Endothelial cell of umbilical vein (primary cell): Measurements from ENCODE around the gene L1CAM. TPM values are rescaled to one million over a fixed set of nuclear protein-coding genes. Genes with fewer than 3 reads are reported as not detected.

ENCODE experiments used
- BruUV-seq: library from RNA; stranded (reverse); fragments of 400-500 nt; replicated peaks from 2 replicates; lab custom pipeline; 2021; lab: Mats Ljungman, UMichigan
- CTCF ChIA-PET: fragments of 300-600, 350-600 bp; sonication (Branson Sonifier 250); formaldehyde crosslinking; loops from one replicate; lab custom pipeline; 2021; ENCODE audit warnings: antibody characterized with exemption, inconsistent platforms; lab: Charles Lee
- POLR2A ChIA-PET: fragments of 300-600, 350-600 bp; sonication (Branson Sonifier 250); formaldehyde crosslinking; loops from one replicate; lab custom pipeline; 2021; ENCODE audit warnings: antibody characterized with exemption, inconsistent platforms; lab: Charles Lee
- DNase-seq: peaks from one replicate; pipeline ENCODE4 v3.0.0-alpha.2; 2011; ENCODE audit warnings: low read depth, low spot score
- FAIRE-seq: peaks from 2 replicates; lab custom pipeline; 2011; peaks lifted over from hg19 to GRCh38; lab: Jason Lieb, UNC
- H2AFZ ChIP-seq: 2 replicates; pipeline ENCODE4 v1.6.0; 2012; ENCODE audit warnings: low read depth, low read length, control low read depth, inconsistent platforms
- H3K27ac ChIP-seq: 2 replicates; pipeline ENCODE4 v1.5.1; 2011; ENCODE audit warnings: low read depth, mild to moderate bottlenecking, control low read depth, low read length, moderate library complexity; ENCODE audit not compliant: insufficient read depth
- H3K27me3 ChIP-seq, 2 experiments: 2 replicates each; pipeline versions ENCODE4 v1.6.0 to v1.6.1; 2011; ENCODE audit warnings: low read length in 2 of 2, mixed read lengths in 1 of 2; ENCODE audit not compliant: control insufficient read depth in 2 of 2, insufficient read depth in 2 of 2
- H3K36me3 ChIP-seq, 2 experiments: 2 replicates in 1 of 2; 3 replicates in 1 of 2; pipeline ENCODE4 v1.5.1; 2011; ENCODE audit warnings: low read length in 2 of 2, mild to moderate bottlenecking in 1 of 2, moderate library complexity in 1 of 2; ENCODE audit not compliant: control insufficient read depth in 2 of 2, insufficient read depth in 2 of 2; ENCODE audit errors: extremely low read depth in 1 of 2
- H3K4me1 ChIP-seq: 3 replicates; pipeline ENCODE4 v1.5.1; 2011; ENCODE audit warnings: mild to moderate bottlenecking, low read length; ENCODE audit not compliant: control insufficient read depth, insufficient read depth; ENCODE audit errors: extremely low read depth
- H3K4me2 ChIP-seq: 2 replicates; pipeline ENCODE4 v1.6.1; 2011; ENCODE audit warnings: low read length, control low read depth, mixed read lengths; ENCODE audit not compliant: insufficient read depth
- H3K4me3 ChIP-seq, 3 experiments: fragments of 200-600 bp in 1 of 3; sonication (generic), shearing (Covaris generic) in 1 of 3; replicated peaks in 1 of 3; 2 replicates each; pipeline ENCODE4 v1.5.1; 2011 to 2016; ENCODE audit warnings: control low read depth in 3 of 3, low read length in 3 of 3, mild to moderate bottlenecking in 2 of 3, inconsistent platforms in 1 of 3, low read depth in 1 of 3, moderate library complexity in 1 of 3; ENCODE audit not compliant: insufficient read depth in 1 of 3
- H3K79me2 ChIP-seq: 2 replicates; pipeline ENCODE4 v1.6.0; 2012; ENCODE audit warnings: low read length, inconsistent platforms; ENCODE audit not compliant: control insufficient read depth, insufficient read depth
- H3K9ac ChIP-seq: replicated peaks from 2 replicates; pipeline ENCODE3; 2011; ENCODE audit warnings: low read length, control low read depth; ENCODE audit not compliant: insufficient read depth; ENCODE audit errors: extremely low read depth
- H3K9me1 ChIP-seq: replicated peaks from 3 replicates; pipeline ENCODE4 v1.6.0; 2011; ENCODE audit warnings: mild to moderate bottlenecking, low read length; ENCODE audit not compliant: control insufficient read depth, insufficient read depth; ENCODE audit errors: extremely low read depth
- H3K9me3 ChIP-seq: replicated peaks from 2 replicates; pipeline ENCODE4 v1.5.1; 2012; ENCODE audit warnings: low read length, inconsistent platforms; ENCODE audit not compliant: control insufficient read depth, insufficient read depth
- H4K20me1 ChIP-seq: replicated peaks from 2 replicates; pipeline ENCODE3; 2011; ENCODE audit warnings: mild to moderate bottlenecking, low read length; ENCODE audit not compliant: control insufficient read depth, insufficient read depth; ENCODE audit errors: extremely low read depth
- CTCF ChIP-seq, 2 donors: IDR thresholded peaks; 1 replicate in 1 of 2; 2 replicates in 1 of 2; pipeline ENCODE4 v1.5.1; 2011; ENCODE audit warnings: low read length in 2 of 2, mild to moderate bottlenecking in 2 of 2, moderate library complexity in 2 of 2, control low read depth in 1 of 2, inconsistent platforms in 1 of 2, low read depth in 1 of 2; ENCODE audit not compliant: insufficient read depth in 1 of 2; ENCODE audit errors: extremely low read depth in 1 of 2
- EZH2 ChIP-seq: IDR thresholded peaks from 2 replicates; pipeline ENCODE4 v1.6.1; 2012; ENCODE audit warnings: borderline replicate concordance, low read depth, mild to moderate bottlenecking, moderate library complexity, low read length, inconsistent platforms; ENCODE audit not compliant: severe bottlenecking
- GATA2 ChIP-seq: IDR thresholded peaks from 2 replicates; pipeline ENCODE4 v1.7.0; 2011; ENCODE audit warnings: low read depth, mild to moderate bottlenecking, moderate library complexity, mixed read lengths, low read length; ENCODE audit not compliant: insufficient read length, insufficient read depth
- MAX ChIP-seq: IDR thresholded peaks from 2 replicates; pipeline ENCODE4 v1.6.1; 2011; ENCODE audit not compliant: insufficient read depth, insufficient read length
- MYC ChIP-seq: IDR thresholded peaks from one replicate; pipeline ENCODE4 v1.6.1; 2011; ENCODE audit warnings: mild to moderate bottlenecking, low read depth, low read length
- POLR2A ChIP-seq: IDR thresholded peaks from 2 replicates; pipeline ENCODE4 v1.6.1; 2012; ENCODE audit warnings: low read depth, mild to moderate bottlenecking, control low read depth, low read length
- POLR2AphosphoS5 ChIP-seq: IDR thresholded peaks from 2 replicates; pipeline ENCODE4 v1.6.1; 2012; ENCODE audit warnings: low read depth, mild to moderate bottlenecking, control low read depth, low read length, moderate library complexity; ENCODE audit not compliant: insufficient read depth
- dilution Hi-C: fragments of 300-500 bp; cut with MboI; formaldehyde crosslinking; loops from one replicate; pipeline ENCODE4 v1.15.0; 2019; ENCODE audit warnings: low sequenced_read_pairs; ENCODE audit not compliant: extremely low pct_ligation_motif_present
- intact Hi-C: fragments of 100-400 bp; cut with micrococcal nuclease; formaldehyde crosslinking; loops from one replicate; pipeline ENCODE4 v1.10.0; 2022
- polyA plus RNA-seq, 4 experiments: library from polyadenylated mRNA; depleted of rRNA in 3 of 4; stranded (reverse) in 3 of 4; unstranded in 1 of 4; fragments of >200 nt; gene quantifications; 2 replicates each; pipeline versions ENCODE4 v1.2.1 to v1.2.3, GENCODE V29; 2011 to 2012; ENCODE audit warnings: missing spikeins in 1 of 4
- total RNA-seq: library from RNA; stranded (reverse); gene quantifications from 2 replicates; pipeline ENCODE4 v1.2.3, GENCODE V29; 2021

The L1CAM gene
- total and polyA plus RNA-seq, 2 donors (not counting 3 experiments of a cell fraction or from before 2014, with no cell fraction given): 0.01 TPM; not detected in 1

- TF ChIP-seq GATA2: no peak
- no peak for TF ChIP-seq POLR2AphosphoS5
- no peak for TF ChIP-seq EZH2
- no peak for TF ChIP-seq MAX
- TF ChIP-seq MYC: no peak
- no peak for TF ChIP-seq CTCF (IDR thresholded peaks at IDR 0.05; ENCODE audit: extremely low read depth in 1 of 2, insufficient read depth in 1 of 2, low read depth in 1 of 2, low read length in 2 of 2)
- no peak for TF ChIP-seq POLR2A
- H3K27ac ChIP-seq: no peak overlapping the region
- no peak overlapping the region for H2AFZ ChIP-seq
- H3K4me2 ChIP-seq: no peak overlapping the region
- peaks cover 23 to 24% of the 10 kb centered on the region in 2 experiments for H3K27me3 ChIP-seq
- H3K9me3 ChIP-seq: no peaks in the 10 kb centered on the region
- no peak overlapping the region for H3K4me3 ChIP-seq
- dilution Hi-C loops: no loop called here
- no peaks in the 10 kb centered on the region for H4K20me1 ChIP-seq
- H3K9me1 ChIP-seq: no peaks in the 10 kb centered on the region
- no peaks in the 10 kb centered on the region for H3K79me2 ChIP-seq
- H3K9ac ChIP-seq: no peak overlapping the region
- FAIRE-seq (no peak), DNase-seq (no peak)
- no TSS peak for BruUV-seq
- ChIA-PET CTCF (no interaction called here), POLR2A (no interaction called here)
- intact Hi-C loops: loop anchor here (10.0 kb wide), 1 partner anchor 66 kb away; no protein-coding TSS in a partner anchor
- H3K4me1 ChIP-seq: no peaks in the 10 kb centered on the region
- no peaks in the 10 kb centered on the region for H3K36me3 ChIP-seq
These were observed 5.5 kb downstream of the L1CAM start for GRCh38 chrX:153880440-153880815.
